GM11168 (cell line): Measurements from ENCODE around the gene ADRA2C.

ENCODE experiments used
- in situ Hi-C: fragments of 300-500 bp; cut with MboI; formaldehyde crosslinking; loops from one replicate; pipeline ENCODE4 v1.12.0; 2022; ENCODE audit warnings: low sequenced_read_pairs; ENCODE audit not compliant: unreplicated experiment

Gene ADRA2C

DNA sequence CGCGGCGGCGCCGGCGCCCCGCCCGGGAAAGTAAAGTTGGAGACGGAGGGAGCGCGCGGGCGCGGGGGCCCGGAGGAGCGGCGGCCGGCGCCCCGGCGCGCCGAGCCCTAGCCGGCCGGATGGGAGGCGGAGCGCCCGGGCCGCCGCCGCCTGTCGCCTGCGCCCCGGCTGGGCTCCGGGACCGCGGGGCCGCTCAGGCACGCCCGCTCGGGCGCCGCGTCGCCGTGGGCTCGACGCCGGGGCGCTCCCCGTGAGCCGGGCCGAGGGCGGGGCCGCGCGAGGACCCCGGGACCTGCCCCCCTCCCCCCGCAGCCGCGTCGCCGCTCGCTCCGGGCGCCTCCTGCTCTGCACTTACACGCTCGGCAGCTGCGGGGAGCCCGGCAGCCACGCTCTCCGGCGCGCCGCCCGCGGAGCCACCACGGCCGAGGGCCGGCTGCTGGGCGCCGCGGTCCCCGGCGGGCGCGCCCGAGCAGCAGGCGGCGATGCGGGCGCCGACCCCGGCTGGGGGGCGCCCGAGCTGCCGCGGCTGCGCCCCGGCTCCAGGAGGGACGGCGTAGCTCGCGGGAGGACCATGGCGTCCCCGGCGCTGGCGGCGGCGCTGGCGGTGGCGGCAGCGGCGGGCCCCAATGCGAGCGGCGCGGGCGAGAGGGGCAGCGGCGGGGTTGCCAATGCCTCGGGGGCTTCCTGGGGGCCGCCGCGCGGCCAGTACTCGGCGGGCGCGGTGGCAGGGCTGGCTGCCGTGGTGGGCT lies at the start of gene ADRA2C:
TSS of gene ADRA2C (plus strand) at position 350 of the 749 bp plus-strand sequence. CDS start at position 572, 222 bp downstream.
- in situ Hi-C loops, result no loop called here

DNA sequence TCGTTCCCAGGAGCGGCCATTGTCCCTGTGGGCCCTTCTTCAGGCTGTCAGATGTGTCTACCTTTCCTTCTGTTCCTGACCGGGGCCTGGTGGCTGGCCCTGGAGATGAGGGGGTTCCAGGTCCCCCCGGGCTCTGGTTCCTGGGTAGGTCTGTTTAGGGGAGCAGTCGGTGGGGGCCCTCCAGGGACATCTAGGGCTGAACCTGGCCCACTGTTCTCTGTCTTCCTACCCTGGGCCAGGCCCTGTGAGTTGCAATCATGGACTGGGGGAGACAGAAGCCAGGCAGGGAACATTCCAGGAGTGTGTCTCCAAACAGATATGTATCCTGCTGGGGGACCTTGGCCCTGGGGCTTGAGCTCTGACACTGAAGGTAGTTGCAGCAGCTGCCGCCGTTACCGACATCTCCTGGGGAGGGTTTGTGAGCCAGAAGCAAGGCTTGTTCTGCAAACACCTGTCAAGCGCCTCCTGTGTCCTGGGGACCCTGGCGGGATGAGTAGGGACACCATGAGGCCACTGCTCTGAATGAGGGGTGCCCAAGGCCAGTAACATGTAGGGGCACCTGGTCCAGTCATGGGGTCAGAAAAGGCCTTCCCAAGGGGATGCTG lies 49.5 kb upstream of the ADRA2C start:
- in situ Hi-C loops, result no loop called here

DNA sequence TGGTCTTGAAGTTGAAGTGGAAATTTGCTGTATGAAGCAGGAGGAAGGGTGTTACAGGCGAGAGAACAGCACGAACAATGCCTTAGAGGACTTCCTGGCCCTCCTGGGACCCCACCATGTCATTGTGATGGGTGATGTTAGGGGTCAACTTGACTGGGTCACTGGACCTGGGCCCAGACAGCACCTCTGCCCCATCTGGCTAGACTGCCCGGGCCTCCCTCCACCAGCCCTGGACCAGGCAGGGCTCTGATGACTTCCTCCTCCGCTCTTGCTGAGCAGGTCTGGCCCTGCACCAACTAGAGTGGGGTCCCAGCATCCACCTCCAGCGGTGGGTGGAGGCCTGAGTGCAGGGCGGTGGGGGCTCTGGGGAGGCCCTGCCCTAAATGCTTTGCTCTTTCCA lies 48.9 kb upstream of the ADRA2C start:
- in situ Hi-C loops, result no loop called here

DNA sequence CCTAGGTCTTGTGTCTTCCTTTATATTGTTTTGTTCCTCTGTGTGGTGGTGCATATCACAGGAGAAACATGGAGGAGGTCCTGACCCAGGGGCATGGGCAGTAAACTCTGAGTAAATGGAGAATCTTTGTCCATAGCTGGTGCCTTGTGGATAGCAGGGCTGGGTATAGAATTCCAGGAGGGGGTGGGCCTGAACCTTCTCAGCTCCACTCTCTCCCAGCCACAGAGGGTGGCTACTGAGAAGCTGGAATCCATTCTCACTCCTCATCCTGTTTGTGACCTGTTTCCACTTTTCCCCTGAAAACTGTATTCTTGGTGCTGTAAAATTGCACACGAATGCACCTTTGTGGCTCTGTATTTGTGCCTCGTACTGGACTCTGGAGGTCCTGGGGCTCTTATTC lies 47.7 kb upstream of the ADRA2C start:
- in situ Hi-C loops, result no loop called here

DNA sequence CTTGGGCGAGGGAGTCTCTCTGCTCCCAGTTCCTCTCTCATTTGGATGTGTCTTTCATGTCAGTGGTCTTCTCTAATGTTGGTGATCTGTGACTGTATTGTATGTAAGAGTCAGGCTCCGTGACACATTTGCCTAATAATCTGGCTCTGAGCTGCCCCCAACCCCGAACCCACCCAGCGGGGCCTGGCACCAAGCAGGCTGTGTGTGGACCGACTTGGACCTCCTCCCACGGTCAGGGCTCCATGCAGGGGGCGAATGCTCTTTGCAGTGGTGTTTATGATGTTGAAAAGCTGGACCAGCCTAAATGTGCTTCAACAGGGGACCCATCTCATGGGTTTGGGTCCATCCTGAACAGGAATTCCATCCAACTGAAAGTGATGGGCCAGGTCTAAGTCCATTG lies 47.0 kb upstream of the ADRA2C start:
- in situ Hi-C loops, result no loop called here

DNA sequence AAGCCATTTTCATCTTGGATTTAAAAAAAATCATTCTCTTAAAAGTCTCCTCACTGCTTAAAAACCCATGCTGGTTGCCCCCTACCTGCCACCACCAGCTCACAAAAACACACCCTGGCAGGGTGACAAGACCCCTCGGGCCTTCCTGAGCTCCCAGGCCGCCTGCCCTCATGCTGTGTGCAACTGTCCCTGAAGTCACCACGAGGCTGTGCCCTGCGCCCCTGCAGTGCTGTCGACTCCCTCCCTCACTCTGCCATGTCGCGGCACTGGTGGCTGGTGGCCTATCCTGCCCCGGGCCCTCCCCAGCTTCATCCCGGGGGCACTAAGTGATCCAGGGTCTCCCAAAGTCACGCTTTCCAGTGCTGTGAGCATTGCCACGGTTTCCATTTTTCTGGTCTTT lies 46.3 kb upstream of the ADRA2C start:
- in situ Hi-C loops, result no loop called here

DNA sequence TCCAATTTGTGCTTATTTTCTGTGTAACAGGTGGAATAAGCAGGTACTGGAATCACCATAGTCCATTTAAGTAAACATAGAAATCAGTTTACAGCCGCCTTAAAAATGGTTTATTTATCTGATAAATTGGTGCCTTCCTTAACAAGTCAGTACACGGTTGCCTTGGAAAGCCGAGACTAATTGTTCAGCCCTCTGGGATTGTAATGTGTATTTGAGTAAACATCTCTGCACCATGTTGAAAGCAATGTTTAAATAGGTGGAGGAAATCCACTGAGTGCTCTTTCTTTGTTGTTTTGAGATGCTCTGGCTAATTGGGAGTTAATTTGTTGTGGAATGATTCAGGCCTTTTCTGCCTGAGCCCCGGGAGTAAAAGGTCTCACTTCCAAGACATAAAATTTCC lies 45.7 kb upstream of the ADRA2C start:
- in situ Hi-C loops, result no loop called here

DNA sequence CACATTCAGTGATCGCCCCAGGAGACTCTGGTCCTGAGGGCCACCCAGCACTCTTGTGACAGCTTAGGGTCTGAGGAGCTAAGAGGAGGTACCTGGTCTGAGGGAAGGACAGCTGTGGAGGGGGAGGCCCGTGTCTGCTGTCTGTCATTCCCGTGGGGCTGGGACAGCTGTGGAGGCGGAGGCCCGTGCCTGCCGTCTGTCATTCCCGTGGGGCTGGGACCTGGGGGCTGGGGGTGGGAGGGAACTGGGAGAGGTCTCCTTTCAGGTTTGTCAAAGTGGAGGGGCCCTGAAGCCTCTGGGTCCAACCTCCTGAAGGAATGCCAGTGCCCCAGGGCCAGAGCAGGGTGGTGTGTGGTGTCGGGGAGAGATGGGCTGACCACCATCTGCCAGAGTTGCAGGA lies 45.0 kb upstream of the ADRA2C start:
- in situ Hi-C loops, result no loop called here

DNA sequence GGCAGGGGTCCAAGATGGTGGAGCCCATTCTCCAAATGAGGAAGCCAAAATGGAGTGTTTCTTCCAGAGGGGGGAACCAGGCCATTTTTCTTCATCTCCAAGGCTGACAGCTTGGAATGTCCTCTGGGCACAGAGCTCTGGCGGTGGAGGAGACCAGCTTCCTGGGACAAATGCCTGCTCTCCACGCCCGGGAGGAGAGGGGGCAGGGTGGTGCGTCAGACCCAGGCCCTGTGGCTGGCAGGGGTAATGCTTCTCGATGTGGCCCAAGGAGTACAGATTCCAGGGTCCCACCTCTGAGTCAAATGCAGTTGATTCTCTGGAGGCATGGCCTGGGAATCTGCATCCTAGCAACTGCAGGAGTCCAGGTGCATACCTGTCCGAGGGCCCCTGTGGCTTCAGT lies 44.6 kb upstream of the ADRA2C start:
- in situ Hi-C loops, result no loop called here

DNA sequence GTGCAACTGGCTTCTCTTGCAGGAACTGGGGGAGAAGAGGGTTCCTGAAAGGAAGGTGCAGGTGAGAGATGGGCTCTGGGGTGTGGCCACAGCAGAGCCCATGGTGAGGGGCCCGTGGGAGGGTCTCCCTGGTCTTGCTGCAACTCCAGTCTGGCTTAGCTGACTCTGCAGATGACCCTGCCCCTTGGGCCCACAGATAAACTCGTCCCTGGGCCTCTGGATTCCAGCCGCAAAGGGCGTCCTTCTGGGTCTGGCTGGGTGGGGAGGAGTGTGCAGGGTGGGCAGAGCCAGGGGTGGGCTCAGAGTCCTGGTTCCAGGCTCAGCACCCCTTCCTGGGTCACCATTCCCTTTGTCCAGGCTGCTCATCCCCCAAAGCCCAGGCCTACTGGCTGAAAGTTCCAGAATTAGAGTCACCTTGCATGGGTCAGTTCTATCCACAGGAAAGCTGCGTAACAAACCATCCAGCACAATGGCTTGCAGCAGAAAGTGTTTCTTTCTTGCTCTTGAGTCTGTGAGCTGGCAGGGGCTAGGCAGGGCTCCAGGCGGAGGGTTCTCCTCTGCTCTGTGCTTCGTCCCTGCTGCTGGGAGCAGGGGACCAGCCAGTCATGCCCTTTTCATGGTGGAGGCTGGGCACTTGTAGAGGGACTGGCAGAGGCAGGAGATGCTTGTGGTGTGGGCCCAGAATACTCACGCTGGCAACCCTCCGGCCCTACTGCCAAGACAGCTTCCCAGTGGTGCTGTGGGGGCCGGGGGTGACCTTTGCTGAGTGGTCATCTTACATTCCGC lies 43.5 kb upstream of the ADRA2C start:
- in situ Hi-C loops, result no loop called here

DNA sequence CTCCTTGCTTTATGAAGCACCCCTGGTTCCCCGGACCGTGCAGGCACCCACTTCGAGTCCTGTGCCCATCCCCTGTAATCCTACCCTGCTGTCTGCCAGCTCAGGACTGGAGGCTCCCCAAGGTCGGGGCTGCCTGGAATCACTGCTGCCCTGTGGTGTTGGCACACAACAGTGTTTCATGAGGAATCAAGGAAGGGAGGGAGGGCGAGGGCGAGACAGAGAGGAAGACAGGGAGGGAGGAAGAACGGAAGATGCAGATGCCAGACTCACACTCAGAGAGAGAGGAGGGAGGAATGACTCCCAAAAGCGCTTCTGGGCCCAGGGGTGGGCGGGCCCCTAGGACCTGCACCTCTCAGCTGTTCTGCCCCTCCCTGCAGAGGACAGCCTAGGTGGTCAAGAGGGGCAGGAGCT lies 42.9 kb upstream of the ADRA2C start:
- in situ Hi-C loops, result no loop called here

DNA sequence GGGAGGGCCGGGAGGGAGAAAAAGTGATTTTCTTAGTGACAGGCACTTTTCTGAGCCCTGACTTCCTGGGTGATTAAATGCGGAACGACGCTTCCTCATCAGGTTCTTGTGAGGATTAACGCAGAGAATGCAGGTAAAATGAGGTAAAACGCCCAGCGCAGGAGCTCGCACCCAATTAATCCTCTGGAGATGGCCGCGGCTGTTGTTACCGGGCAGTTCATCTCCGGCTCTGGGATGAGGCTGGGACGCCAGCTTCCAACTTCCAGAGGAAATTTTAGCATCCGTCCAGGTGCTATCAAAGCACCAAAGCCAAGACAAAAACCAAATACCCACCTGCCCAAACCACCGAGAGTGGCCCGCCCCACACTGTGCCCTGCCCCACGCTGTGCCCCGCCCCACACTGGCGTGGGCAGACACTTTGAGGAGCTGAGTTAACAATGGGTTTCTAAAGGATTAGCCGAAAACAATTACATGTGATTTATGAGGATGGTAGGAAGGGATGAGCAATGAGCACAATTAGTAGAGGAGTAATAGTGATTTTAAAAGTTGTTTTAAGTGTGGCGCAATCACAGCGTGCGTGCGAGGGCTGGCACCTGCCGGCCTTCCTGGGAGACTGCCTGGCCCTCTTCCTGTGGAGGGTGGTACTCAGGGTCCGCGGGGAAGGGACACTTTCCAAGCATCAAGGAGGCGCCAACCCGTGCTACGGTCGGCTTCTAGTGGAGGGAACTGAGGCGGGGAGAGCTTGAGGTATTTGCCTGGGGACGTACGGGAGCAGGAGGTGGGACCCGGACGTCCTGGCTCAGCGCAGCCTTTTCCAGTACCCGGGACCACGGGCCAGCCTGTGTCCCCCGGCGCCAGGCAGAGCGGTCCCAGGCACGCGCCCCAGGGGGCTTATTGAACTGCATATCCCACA lies 41.6 kb upstream of the ADRA2C start:
- in situ Hi-C loops, result no loop called here

DNA sequence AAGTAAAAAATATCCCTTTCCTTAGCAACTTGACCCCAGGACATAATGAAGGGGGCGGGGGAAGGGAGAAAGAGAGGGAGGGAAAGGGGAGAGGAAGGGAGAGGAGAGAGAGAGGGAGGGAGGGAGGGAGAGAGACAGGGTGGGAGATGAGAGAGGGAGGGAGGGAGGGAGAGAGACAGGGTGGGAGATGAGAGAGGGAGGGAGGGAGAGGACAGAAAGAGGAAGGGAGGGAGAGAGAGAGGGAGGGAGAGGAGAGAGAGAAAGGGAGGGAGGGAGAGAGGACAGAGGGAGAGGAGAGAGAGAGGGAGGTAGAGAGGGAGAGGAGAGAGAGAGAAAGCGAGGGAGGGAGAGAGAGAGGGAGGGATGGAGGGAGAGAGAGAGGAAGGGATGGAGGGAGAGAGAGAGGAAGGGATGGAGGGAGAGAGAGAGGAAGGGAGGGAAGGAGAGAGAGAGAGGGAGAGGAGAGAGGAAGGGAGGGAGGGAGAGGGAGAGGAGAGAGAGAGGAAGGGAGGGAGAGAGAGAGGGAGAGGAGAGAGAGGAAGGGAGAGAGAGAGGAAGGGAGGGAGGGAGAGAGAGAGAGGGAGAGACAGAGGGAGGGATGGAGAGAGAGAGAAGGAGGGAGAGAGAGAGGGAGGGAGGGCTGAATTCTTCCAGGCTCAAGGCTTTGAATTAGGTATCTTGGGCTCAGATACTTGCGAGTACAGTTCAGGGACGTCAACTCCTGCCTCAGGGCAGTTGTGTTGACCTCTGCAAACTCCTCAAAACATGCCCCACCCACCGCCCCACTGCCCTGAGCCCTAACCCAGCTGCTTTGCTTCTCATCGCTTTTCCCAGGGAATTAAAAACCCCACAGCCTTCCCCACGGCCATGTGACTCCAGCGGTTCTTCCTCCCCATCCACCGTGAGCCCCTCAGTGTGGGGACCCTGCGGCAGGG lies 40.0 kb upstream of the ADRA2C start:
- in situ Hi-C loops, result no loop called here

DNA sequence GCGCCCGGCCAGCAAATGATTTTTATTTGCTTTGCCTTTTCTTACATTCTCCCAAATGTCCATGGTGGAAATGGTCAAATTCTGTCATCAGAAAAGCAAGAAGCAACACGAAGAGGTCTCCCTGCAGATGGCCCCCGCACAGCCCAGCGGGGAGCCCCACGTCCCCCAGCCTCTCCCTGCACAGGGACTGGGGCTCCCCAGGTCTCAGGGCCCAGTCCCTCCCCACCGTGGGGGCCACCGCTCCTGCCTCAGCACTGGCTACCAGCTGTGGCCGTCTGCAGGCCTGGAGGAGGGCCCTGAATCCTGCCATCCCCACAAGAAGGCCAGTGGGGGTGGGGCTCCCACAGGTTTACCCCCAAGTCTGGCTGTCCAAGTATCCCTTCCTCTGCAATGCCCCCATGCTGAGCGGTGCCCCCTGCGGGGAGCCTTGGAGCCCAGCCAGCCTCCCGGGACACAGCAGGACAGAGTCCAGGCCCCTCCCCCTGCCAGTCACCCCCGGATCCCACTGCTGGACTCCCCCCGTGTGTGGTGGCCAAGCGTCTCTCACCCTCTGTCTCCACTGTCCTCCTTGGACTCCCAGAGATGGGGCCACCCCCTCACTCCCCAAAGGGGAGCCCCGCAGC lies 38.2 kb upstream of the ADRA2C start:
- in situ Hi-C loops, result no loop called here

DNA sequence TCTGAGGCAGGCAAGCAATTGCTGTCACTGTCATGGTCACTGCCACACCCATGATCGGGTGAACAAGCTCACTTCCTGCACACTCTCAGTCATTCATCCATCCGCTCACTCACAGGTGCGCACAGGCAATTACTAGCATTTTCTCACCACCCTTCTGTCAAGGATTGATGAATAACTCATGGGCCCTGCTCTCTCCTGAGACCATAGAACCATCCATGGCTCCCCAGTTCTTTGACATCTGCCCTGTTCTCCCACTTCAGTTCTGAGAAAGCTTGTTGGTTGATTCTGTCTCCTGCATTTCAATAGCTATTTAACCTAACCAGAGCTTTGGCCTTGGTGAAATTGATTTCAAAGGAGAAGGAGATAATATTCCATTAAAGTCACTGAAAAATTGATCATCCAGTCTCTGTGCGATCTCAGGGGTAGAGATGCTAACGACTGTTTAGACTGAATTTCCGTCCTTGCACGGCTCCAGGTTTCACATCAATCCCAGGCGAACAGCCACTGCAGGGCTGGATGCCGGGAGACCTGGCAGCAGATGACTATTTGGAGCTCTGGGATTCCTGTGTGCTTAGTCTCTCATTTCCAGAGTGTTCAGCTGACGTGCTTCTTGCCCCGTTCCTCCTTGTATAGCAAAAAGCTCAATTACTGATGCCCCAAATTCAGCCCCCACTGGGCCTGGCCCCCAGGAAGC lies 36.9 kb upstream of the ADRA2C start:
- in situ Hi-C loops, result no loop called here

DNA sequence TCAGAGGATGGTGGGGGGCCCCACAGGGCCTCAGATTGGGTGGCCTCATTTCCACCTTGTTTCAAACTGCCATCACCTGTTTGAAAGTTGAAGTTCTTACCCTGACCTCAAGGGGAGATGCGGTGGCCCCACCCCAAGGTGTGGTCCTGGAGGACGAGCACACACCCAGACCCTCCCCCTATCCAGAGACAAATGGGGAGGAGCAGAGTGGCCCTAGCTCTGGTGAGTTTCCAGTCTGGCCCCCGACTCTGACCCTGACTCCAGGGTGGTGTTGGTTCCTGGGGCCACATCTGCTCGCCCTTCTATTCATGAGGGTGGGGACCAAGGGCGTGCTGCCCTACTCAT lies 36.3 kb upstream of the ADRA2C start:
- in situ Hi-C loops, result no loop called here

DNA sequence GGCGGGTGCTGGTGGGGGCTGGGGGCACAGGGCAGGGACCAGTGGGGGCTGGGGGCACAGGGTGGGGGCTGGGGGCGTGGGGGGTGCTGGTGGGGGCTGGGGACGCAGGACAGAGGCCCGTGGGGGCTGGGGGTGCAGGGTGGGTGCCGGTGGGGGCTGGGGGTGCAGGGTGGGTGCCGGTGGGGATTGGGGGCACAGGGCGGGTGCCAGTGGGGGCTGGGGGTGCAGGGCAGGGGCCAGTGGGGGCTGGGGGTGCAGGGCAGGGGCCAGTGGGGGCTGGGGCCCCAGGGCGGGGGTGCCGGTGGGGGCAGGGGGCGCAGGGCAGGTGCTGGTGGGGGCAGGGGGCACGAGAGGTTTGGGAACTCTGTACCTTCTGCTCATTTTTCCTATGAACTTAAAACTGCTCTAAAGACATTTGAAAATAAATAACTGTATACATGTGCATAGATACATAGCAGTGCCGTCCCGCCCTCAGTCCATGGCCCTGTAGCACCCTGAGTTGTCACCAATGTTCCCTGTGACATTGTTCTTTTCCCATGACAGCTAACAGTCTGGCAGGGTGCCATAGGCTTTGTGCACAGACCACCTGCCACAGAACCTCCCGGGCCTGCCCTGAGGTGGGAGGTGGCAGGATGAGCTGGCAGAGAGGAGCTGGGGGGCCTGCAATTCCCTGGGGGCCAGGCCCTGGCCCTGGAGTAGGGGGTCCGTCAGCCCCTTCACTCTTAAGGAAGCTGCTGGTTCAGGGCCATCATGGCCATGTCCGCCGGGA lies 35.6 kb upstream of the ADRA2C start:
- in situ Hi-C loops, result no loop called here
